A673 (cell line): Measurements from ENCODE around the gene INTU.

Experiments used
- CTCF ChIP-seq: fragments of 300-800, 200-600 bp; sonication (generic); conservative IDR thresholded peaks from 2 replicates; pipeline ENCODE4 v1.5.1; 2017; ENCODE audit warnings: low read depth, mild to moderate bottlenecking, antibody characterized with exemption, low read length, moderate library complexity, mixed read lengths
- EZH2 ChIP-seq: fragments of 200-600 bp; sonication (generic); IDR thresholded peaks from 2 replicates; pipeline ENCODE4 v1.6.1; 2017; ENCODE audit warnings: borderline replicate concordance, low read depth, mild to moderate bottlenecking, mixed read lengths, antibody characterized with exemption, low read length; ENCODE audit not compliant: poor library complexity, severe bottlenecking

GRCh38 chr4:127667772-127668171 lies 35.0 kb downstream of the INTU start:
- TF ChIP-seq CTCF: no peak
- no peak for TF ChIP-seq EZH2
